PC-3 (cell line): ENCODE data around the gene SRRM5. TPM values are rescaled to one million over a fixed set of nuclear protein-coding genes. Genes with fewer than 3 reads are reported as not detected.

Experiments
- ATAC-seq: fragments of 200-7000 bp; cut with Tn5 transposase; 2 replicates; pipeline ENCODE4 v1.9.1; 2020; ENCODE audit warnings: mild to moderate bottlenecking, moderate library complexity
- BruUV-seq: library from RNA; stranded (reverse); fragments of 400-500 nt; replicated peaks from 2 replicates; lab custom pipeline; 2021; lab: Mats Ljungman, UMichigan
- CTCF ChIA-PET: fragments of 300-600 bp; sonication (Branson Sonifier 250); formaldehyde crosslinking; loops from one replicate; lab custom pipeline; 2022; ENCODE audit warnings: antibody characterized with exemption; lab: Charles Lee
- POLR2A ChIA-PET: fragments of 300-600 bp; sonication (Branson Sonifier 250); formaldehyde crosslinking; loops from one replicate; lab custom pipeline; 2022; ENCODE audit warnings: antibody characterized with exemption; ENCODE audit not compliant: unreplicated experiment; lab: Charles Lee
- DNase-seq: peaks from one replicate; pipeline ENCODE4 v3.0.0-alpha.2; 2015
- H2AFZ ChIP-seq: fragments of 300-600 bp; sonication (generic); 2 replicates; pipeline ENCODE4 v1.6.0; 2016; ENCODE audit warnings: antibody characterized with exemption, low read length
- H3F3A ChIP-seq: fragments of 300-600 bp; sonication (generic); one replicate; pipeline ENCODE4 v1.6.0; 2017; ENCODE audit warnings: antibody characterized with exemption, low read length, control low read depth, mild to moderate bottlenecking; ENCODE audit not compliant: unreplicated experiment
- H3K27ac ChIP-seq: fragments of 300-600 bp; sonication (generic); 2 replicates; pipeline ENCODE4 v1.5.1; 2016; ENCODE audit warnings: mild to moderate bottlenecking, low read length
- H3K27me3 ChIP-seq: fragments of 300-600 bp; sonication (generic); 2 replicates; pipeline ENCODE4 v1.6.1; 2016; ENCODE audit warnings: low read length, mixed read lengths
- H3K36me3 ChIP-seq: fragments of 300-600 bp; sonication (generic); 2 replicates; pipeline ENCODE4 v1.6.1; 2016; ENCODE audit warnings: low read depth, mixed run types, low read length, mixed read lengths
- H3K4me1 ChIP-seq: fragments of 300-600 bp; sonication (generic); 2 replicates; pipeline ENCODE4 v1.5.1; 2016; ENCODE audit warnings: low read length; ENCODE audit not compliant: insufficient read depth
- H3K4me2 ChIP-seq: fragments of 300-600 bp; sonication (generic); 2 replicates; pipeline ENCODE4 v1.6.0; 2016; ENCODE audit warnings: low read length
- H3K4me3 ChIP-seq: fragments of 300-600 bp; sonication (generic); 2 replicates; pipeline ENCODE4 v1.5.1; 2016; ENCODE audit warnings: mild to moderate bottlenecking, low read length, mixed read lengths
- H3K79me2 ChIP-seq: fragments of 300-600 bp; sonication (generic); 2 replicates; pipeline ENCODE4 v1.6.1; 2017; ENCODE audit warnings: low read length, mixed read lengths
- H3K9ac ChIP-seq: fragments of 300-600 bp; sonication (generic); 2 replicates; pipeline ENCODE4 v1.6.0; 2016; ENCODE audit warnings: mild to moderate bottlenecking, low read length
- H3K9me2 ChIP-seq: fragments of 300-600 bp; sonication (generic); replicated peaks from 2 replicates; pipeline ENCODE4 v1.6.1; 2016; ENCODE audit warnings: mixed run types, low read length, mixed read lengths
- H3K9me3 ChIP-seq: fragments of 300-600 bp; sonication (generic); 2 replicates; pipeline ENCODE4 v1.6.1; 2016; ENCODE audit warnings: low read length, mixed read lengths
- H4K20me1 ChIP-seq: fragments of 300-600 bp; sonication (generic); 2 replicates; pipeline ENCODE4 v1.6.1; 2016; ENCODE audit warnings: low read length, mixed read lengths
- CTCF ChIP-seq: fragments of 300-600 bp; sonication (generic); conservative IDR thresholded peaks from 2 replicates; pipeline ENCODE4 v1.5.1; 2017; ENCODE audit warnings: antibody characterized with exemption, low read depth, mild to moderate bottlenecking, low read length
- EZH2 ChIP-seq: fragments of 300-600 bp; sonication (generic); IDR thresholded peaks from one replicate; pipeline ENCODE4 v1.6.1; 2017; ENCODE audit warnings: antibody characterized with exemption, mild to moderate bottlenecking, low read length; ENCODE audit not compliant: unreplicated experiment
- EZH2phosphoT487 ChIP-seq: fragments of 300-600 bp; sonication (generic); IDR thresholded peaks from 2 replicates; pipeline ENCODE4 v1.6.1; 2018; ENCODE audit warnings: mild to moderate bottlenecking, antibody characterized with exemption, low read length, borderline replicate concordance
- intact Hi-C: fragments of 100-400 bp; cut with micrococcal nuclease; formaldehyde crosslinking; loops from 2 replicates; pipeline ENCODE4 v1.9.0; 2023
- total RNA-seq: library from RNA; depleted of rRNA; stranded (reverse); fragments of >200 nt; gene quantifications from 2 replicates; pipeline ENCODE4 v1.2.3, GENCODE V29; 2014

The SRRM5 gene
- total RNA-seq, 1 experiment from 2014 or later, result 0.11 TPM

GRCh38 chr19:43562698-43563241 is 49.1 kb upstream of the SRRM5 start:
- Histone ChIP-seq H3K4me2 (0 out of 2 replicates have a peak overlapping the region, but pooled peaks have one; percentile 31), H3K9me3 (no peaks in the 10 kb centered on the region), H3K79me2 (no peaks in the 10 kb centered on the region), H2AFZ (no peak overlapping the region), H3K27me3 (no peaks in the 10 kb centered on the region), H4K20me1 (no peaks in the 10 kb centered on the region), H3K4me1 (peaks cover 11% of the 10 kb centered on the region), H3K36me3 (no peaks in the 10 kb centered on the region; the same call in 1 of the 2 replicates), H3K9me2 (no peaks in the 10 kb centered on the region), H3K27ac (peak overlapping the region; percentile 78), H3K4me3 (no peak overlapping the region), H3K9ac (no peak overlapping the region; the same call in 1 of the 2 replicates), H3F3A (no peaks in the 10 kb centered on the region)
- BruUV-seq, result no TSS peak
- ChIA-PET POLR2A (no interaction called here), CTCF (no interaction called here)
- DNase-seq, result peak; percentile 71
- TF ChIP-seq CTCF (no peak), EZH2 (no peak), EZH2phosphoT487 (no peak)
- intact Hi-C loops, result no loop called here
- ATAC-seq, result peak; percentile 75

DNA sequence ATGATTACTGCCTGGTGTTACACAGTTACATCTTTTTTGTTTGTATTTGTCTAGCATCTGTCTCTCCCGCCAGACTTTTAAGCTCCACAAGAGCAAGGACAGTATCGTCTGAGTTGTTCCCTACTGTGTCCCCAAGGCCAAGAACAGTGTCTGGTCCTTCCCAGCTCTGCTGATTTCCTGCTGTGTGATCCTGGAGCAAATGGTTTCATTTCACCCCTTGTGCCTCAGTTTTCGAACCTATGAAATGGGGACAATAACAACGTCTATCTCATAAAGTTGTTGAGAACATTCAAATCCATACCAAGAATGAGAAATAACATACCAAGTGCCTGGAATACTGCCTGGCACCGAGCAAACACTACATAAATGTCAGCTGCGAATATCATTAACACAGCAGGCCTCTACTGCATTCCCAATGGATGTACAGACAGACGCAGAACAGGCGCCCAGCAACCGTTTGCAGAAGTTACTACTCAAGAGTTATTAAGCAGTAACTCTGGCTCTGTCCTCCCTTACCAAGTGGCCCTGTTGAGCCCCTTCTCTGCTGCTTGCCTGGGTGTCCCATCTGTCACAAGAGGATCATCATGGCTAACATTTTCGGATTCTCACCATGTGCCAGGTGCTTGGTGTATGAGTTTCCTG is 48.0 kb upstream of the SRRM5 start:
- H3K27ac ChIP-seq, result no peak overlapping the region
- TF ChIP-seq EZH2, result no peak
- TF ChIP-seq CTCF, result no peak
- no peak for TF ChIP-seq EZH2phosphoT487
- DNase-seq (no peak), ATAC-seq (no peak)
- no peak overlapping the region for H3K4me3 ChIP-seq
- no peaks in the 10 kb centered on the region for H3K9me3 ChIP-seq
- intact Hi-C loops, result no loop called here
- H3K36me3 ChIP-seq, result no peaks in the 10 kb centered on the region; the same call in 1 of the 2 replicates
- BruUV-seq, result no TSS peak
- no peaks in the 10 kb centered on the region for H4K20me1 ChIP-seq
- ChIA-PET CTCF (no interaction called here), POLR2A (no interaction called here)
- no peak overlapping the region for H3K4me2 ChIP-seq
- H3K9ac ChIP-seq, result no peak overlapping the region
- H3F3A ChIP-seq, result no peaks in the 10 kb centered on the region
- H3K27me3 ChIP-seq, result no peaks in the 10 kb centered on the region
- H3K9me2 ChIP-seq, result no peaks in the 10 kb centered on the region
- H2AFZ ChIP-seq, result no peak overlapping the region
- peaks cover 11% of the 10 kb centered on the region for H3K4me1 ChIP-seq
- H3K79me2 ChIP-seq, result no peaks in the 10 kb centered on the region

DNA sequence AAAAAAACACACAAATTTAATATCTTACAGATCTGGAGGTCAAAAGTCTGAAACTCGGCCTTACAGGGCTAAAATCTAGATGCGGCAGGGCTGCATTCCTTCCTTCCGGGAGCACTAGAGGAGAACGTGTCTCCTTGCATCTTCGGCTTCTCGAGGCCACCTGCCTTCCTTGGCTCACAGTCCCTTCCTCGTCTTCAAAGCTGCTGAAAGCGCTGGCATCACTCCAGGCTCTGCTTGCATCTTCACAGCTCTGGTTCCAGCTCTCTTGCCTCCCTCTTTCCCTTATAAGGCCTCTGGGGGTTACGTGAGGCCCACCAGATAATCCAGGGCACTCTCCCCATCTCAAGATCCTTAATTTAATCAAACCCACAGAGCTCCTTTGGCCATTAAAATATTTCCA is 47.1 kb upstream of the SRRM5 start:
- Histone ChIP-seq H3K27ac (no peak overlapping the region), H3K9ac (no peak overlapping the region), H3K4me3 (no peak overlapping the region), H3K4me1 (peaks cover 11% of the 10 kb centered on the region), H3K36me3 (no peaks in the 10 kb centered on the region; the same call in 1 of the 2 replicates), H2AFZ (no peak overlapping the region), H3K4me2 (no peak overlapping the region), H3K9me3 (no peaks in the 10 kb centered on the region), H3K9me2 (no peaks in the 10 kb centered on the region), H3F3A (no peaks in the 10 kb centered on the region), H4K20me1 (no peaks in the 10 kb centered on the region), H3K79me2 (0 out of 2 replicates have a peak, but pooled peaks cover 2% of the 10 kb centered on the region), H3K27me3 (no peaks in the 10 kb centered on the region)
- ChIA-PET POLR2A (no interaction called here), CTCF (no interaction called here)
- intact Hi-C loops, result no loop called here
- BruUV-seq, result no TSS peak
- ATAC-seq (no peak), DNase-seq (no peak)
- no peak for TF ChIP-seq EZH2phosphoT487
